C1 segment of cervical spinal cord (tissue), 14 donors: Measurements from ENCODE around the gene TCF7L1.

Experiments
- DNase-seq, 14 donors: peaks; one replicate each; lab custom pipeline; 2025; lab: John Stamatoyannopoulos, UW

Gene TCF7L1

DNA sequence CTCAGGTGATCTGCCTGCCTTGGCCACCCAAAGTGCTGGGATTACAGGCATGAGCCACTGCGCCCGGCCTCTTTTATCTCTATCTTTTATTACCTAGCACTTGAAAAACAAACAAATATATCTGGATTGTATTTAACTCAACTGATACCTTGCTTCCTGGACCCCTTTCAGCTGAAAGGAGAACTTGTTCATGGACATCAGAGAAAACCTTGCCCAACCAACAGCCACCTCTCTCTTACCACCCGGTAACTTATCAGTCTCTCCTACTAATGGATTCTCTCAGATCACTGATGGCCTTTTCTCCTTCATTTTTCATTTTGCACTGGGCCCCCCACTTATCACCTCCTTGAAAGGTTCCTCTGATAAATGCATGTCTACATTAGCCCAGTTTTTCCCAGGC is 214.4 kb downstream of the TCF7L1 start:
- no peak for DNase-seq

DNA sequence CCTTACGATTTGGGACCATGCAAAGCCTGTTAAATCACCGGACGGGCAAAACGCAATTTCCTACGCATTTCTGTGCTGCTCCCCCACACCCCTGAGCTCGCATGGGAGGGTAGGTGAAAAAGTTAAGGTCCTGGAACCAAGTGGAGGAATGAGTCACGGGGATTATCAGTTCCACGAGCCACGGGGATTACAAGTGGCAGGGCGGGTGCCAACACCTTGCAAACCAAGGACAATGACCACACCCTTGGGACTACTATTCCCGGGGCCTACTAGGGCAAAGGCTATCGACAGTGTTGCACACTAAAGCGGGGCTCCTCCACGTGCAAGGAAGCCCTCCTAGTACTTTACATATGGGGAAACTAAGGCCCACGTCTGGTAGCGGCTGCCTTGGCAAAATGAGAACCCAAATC is 220.7 kb downstream of the TCF7L1 start:
- peak in 4 of 14 donors; percentile 31 to 63 (median 50) for DNase-seq

DNA sequence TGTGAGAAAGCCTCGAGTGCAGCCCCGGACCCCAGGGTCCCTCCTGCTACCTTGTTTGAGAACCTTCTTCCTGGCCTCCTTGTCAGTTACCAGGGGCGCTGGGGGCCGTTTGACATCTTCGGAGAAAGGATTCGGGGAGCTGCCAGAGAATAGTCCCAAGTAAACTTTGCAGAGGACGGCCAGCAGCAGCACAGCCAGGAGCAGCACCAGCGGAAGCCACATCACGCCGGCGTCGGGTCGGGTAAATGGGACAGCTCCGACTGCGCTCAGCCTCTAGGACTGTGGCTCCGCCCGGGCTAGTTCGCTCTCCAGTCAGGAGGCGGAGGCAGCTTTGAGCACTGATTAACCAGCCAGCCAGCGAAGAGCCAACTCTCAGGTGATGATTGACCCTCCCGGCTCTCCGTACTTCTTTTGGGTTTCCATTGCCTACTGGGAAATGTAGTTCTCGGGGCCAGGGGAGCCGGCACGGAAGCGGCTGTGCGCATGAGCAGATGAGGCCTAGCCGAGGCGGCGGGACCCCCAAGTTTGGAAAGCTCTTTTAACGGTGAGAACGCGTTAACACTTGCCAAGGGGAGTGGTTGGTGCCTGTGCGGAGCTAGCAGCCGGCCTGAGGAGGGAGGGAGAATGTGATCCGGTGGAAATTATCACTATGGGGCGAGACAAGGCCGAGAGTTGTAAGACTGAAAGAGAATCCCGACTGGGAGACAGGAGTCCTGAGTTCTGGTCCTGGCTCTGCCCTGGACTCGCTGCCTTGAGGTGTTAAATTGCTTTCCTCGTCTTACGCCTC is 221.3 kb downstream of the TCF7L1 start, which contains the start of the genes ELMOD3 and RETSAT:
TSS of gene ELMOD3 (plus strand) at position 484 of the 787 bp plus-strand sequence. CDS start 2,430 bp downstream, outside the sequence.
TSS of gene RETSAT (minus strand) at position 243 of the 787 bp plus-strand sequence. CDS start at position 222, 21 bp downstream.
- peak; percentile 70 to 98 (median 94) for DNase-seq

DNA sequence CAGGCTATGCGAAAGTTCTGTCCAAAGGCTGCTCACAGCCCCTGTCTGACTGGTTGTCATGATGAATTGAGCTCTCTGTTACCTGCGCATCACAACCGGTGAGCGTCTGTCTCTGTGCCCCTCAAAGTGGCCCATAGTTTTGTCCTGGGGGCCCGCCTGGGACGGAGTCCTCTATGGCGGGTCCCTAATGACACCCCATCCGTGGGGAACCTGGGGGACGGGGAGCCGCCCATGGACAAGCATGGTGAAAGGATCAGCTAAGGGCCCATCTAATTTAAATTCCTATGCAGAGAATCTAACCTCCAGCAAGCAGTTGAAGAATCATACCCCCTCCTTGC is 221.8 kb downstream of the TCF7L1 start:
- DNase-seq = peak in 1 of 14 donors; percentile 39

DNA sequence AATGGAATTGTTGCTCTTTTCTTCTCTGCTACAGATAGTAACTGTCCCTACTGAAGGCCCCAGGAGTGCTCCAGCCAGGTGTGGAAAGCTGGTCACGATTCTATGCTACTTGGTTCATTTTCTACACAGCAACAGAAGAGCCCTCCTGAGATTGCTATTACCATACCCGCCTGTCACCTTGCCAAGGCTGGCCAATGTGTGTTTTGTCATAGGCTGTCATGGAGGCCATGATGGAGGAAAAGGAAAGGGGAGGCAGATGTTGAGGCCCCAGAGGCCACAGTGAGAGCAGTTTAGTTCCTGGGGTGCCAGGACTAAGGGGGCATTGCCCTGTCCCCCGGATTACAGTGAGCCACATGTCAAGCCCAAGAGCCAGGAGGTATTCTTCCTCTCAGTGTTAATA is 222.3 kb downstream of the TCF7L1 start:
- DNase-seq = no peak

DNA sequence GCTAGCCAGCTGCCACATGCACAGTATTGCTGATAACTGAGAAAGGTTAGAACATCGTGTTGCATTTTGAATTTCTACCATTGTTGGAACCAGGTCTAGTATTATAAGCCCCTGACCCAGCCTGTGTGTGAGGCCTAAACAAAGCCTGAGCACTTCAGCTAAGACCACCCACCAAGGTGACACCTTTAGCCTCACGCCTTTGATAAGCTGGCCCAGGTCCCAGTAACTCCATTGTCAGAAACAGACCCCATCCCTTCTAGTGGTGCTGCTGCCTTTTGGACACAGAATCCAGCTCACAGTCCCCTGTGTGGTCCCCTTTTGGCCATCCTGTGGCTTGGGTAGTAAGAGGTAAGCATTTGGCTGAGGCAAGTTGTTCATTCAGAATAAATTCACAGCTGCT is 223.0 kb downstream of the TCF7L1 start:
- DNase-seq = no peak

DNA sequence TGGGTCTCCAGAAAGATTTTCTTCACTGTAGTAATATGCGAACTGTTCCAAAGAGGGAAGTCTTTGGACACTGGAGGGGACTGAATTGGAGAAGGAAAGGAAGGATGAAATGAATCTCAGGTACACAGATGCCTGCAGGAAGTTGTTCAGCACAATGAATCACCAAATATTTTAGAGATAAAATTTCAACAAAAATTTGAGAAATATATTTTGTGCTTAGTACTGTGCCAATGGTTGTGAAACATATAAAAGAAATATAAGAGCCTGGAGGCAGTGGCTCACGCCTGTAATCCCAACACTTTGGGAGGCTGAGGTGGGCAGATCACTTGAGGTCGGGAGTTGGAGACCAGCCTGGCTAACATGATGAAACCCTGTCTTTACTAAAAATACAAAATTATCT is 224.5 kb downstream of the TCF7L1 start:
- DNase-seq = no peak
